Tibial nerve (tissue), 4 donors: ENCODE measurements around the gene FBXO42. TPM values are rescaled to one million over a fixed set of nuclear protein-coding genes. Genes with fewer than 3 reads are reported as not detected.

Experiments used
- DNase-seq, 2 donors: peaks; one replicate each; pipeline ENCODE4 v3.0.0-alpha.2; 2019; ENCODE audit warnings: low spot score in 2 of 2
- H3K27ac ChIP-seq, 4 donors: fragments of 200-600 bp; sonication (generic) in 3 of 4; one replicate each; pipeline ENCODE4 v1.5.1; 2017 to 2019; ENCODE audit warnings: mild to moderate bottlenecking in 1 of 4
- H3K27me3 ChIP-seq, 2 donors: fragments of 200-600 bp; sonication (generic) in 1 of 2; one replicate each; pipeline versions ENCODE4 v1.5.1 to v1.6.0; 2017 to 2019
- H3K36me3 ChIP-seq, 3 donors: fragments of 200-600 bp; sonication (generic); one replicate each; pipeline ENCODE4 v1.5.1; 2018 to 2019
- H3K4me1 ChIP-seq, 4 donors: fragments of 200-600 bp; sonication (generic) in 3 of 4; one replicate each; pipeline ENCODE4 v1.5.1; 2017 to 2019
- H3K4me3 ChIP-seq, 4 donors: fragments of 200-600 bp; sonication (generic) in 3 of 4; one replicate each; pipeline ENCODE4 v1.5.1; 2017 to 2019; ENCODE audit warnings: mild to moderate bottlenecking in 1 of 4, moderate library complexity in 1 of 4
- H3K9me3 ChIP-seq, 4 donors: fragments of 200-600 bp; sonication (generic) in 3 of 4; one replicate each; pipeline ENCODE4 v1.5.1; 2017 to 2019
- EP300 ChIP-seq, 2 donors: sonication (generic); formaldehyde crosslinking; IDR thresholded peaks; one replicate each; pipeline ENCODE4 v1.6.1; 2017; ENCODE audit warnings: antibody characterized with exemption in 2 of 2, mild to moderate bottlenecking in 1 of 2
- POLR2A ChIP-seq, 2 donors: fragments of 450-650 bp; IDR thresholded peaks; one replicate each; pipeline ENCODE4 v1.6.1; 2017; ENCODE audit warnings: antibody characterized with exemption in 2 of 2, mild to moderate bottlenecking in 2 of 2, moderate library complexity in 2 of 2
- WGBS, 2 donors: methylation state at CpG; one replicate each; pipeline ENCODE4 v1.1.5; 2018; 5-methylcytosine and 5-hydroxymethylcytosine counted together
- total RNA-seq, 4 donors: library from RNA; depleted of rRNA; stranded (reverse); fragments of >200 nt; gene quantifications; one replicate each; pipeline ENCODE4 v1.1.0, GENCODE V29; 2016
- TF ChIP-seq, protein P1 (sequence below), 5 experiments: fragments of 200-600 bp in 3 of 5; fragments of 450-650 bp in 2 of 5; sonication (generic) in 3 of 5; IDR thresholded peaks; one replicate each; pipeline ENCODE4 v1.5.1; 2016 to 2019; ENCODE audit warnings: antibody characterized with exemption in 5 of 5, mild to moderate bottlenecking in 3 of 5, moderate library complexity in 2 of 5

The FBXO42 gene
- total RNA-seq, result 10 to 100 TPM; 39.8 to 69.4 (median 54.4) TPM

DNA sequence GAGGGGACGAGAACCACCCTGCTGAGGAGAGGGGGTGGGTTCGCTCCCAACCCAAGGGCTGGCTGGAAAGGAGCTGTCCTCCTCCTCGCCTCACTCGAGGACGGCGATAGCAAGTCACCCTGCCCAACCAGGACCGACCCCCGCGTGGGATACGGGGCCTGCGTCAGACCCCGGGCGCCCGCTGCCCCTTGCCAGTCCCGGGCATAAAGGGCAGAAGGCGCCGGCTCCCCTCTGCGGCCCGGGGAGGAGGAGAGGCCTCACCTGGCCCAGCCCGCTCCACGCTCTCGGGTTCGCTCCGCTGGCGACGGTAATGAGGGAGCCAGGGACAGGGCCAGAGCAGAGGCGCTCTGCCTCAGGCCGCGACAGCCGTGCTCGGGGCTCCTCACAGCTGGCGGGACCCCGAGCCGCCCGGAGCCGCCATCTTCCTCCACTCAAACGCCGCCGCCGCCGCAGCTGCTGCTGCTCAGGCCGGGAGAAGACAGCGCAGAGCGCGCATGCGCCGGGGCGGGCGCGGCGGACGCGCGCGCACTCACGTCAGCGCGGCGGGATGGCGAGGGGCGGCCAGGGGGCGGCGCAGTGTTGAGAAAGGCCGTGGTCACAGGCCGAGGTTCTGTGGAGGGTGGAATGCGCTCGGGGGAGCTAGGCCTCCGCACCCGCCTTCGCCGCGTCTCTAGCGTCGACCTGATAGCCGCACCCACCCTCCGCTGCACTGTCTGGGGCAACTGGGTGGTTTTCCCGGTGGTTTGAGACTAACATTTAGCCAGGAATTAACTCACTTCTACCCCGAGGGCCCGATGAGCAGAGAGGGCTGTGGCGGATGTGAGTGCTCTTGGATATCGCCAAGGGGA is at the start of gene FBXO42:
Gene FBXO42, minus strand, starts transcription at position 487 of the 848 bp plus-strand sequence. CDS start 37,062 bp downstream, outside the sequence.
- TF ChIP-seq, protein P1, sequence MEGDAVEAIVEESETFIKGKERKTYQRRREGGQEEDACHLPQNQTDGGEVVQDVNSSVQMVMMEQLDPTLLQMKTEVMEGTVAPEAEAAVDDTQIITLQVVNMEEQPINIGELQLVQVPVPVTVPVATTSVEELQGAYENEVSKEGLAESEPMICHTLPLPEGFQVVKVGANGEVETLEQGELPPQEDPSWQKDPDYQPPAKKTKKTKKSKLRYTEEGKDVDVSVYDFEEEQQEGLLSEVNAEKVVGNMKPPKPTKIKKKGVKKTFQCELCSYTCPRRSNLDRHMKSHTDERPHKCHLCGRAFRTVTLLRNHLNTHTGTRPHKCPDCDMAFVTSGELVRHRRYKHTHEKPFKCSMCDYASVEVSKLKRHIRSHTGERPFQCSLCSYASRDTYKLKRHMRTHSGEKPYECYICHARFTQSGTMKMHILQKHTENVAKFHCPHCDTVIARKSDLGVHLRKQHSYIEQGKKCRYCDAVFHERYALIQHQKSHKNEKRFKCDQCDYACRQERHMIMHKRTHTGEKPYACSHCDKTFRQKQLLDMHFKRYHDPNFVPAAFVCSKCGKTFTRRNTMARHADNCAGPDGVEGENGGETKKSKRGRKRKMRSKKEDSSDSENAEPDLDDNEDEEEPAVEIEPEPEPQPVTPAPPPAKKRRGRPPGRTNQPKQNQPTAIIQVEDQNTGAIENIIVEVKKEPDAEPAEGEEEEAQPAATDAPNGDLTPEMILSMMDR (IDR thresholded peaks at IDR 0.05), result peak; percentile 30 to 77 (median 54)
- TF ChIP-seq EP300 (IDR thresholded peaks at IDR 0.05) (peak in 1 of 2 donors; percentile 91), POLR2A (IDR thresholded peaks at IDR 0.05) (peak; percentile 84 to 95)
- Histone ChIP-seq H3K4me3 (peak within 1 kb of the TSS; percentile 73 to 99 (median 94)), H3K27ac (peak within 1 kb of the TSS; percentile 72 to 99 (median 94)), H3K36me3 (no peaks in the 10 kb centered on the region), H3K9me3 (no peaks in the 10 kb centered on the region), H3K27me3 (no peaks in the 10 kb centered on the region), H3K4me1 (peaks cover 0 to 40% (median 20%) of the 10 kb centered on the region in 4 donors)
- peak; percentile 80 to 82 for DNase-seq
- WGBS, 2 donors, result 0 to 1% methylated on average over 19 to 22 of the region's 81 CpGs

DNA sequence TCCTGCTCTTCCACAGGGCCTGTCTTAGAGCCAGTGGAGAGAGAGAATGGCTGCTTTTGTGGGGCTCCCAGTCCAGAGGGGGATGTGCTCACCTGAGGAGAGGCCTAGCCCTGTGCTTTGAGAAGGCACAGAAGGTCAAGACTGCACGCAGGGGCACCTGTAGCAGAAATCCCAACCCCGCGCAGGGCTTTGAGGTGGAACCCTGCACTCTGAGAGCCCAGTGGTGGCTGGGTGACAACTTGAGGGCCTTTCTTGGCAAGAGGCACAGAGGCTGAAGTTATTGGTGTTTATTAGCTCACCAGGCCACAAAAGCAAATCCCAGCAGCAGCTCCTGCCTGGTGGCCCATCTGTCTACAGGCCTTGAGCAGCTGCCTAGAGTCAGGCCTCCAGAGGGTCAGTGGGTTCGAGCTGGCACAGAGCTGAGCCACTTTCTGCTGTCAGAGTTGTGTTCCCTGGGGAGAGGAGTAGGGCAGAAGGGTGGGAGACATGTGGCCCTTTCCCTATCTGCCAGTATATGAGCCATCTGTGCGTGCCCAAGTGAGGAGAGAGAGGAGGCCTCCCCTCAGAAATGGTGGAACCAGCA is 46.2 kb upstream of the FBXO42 start:
- H3K27me3 ChIP-seq, result no peaks in the 10 kb centered on the region
- no peaks in the 10 kb centered on the region for H3K9me3 ChIP-seq
- H3K4me1 ChIP-seq, result peaks cover 0 to 25% (median 3%) of the 10 kb centered on the region in 4 donors
- no peak overlapping the region for H3K4me3 ChIP-seq
- no peak overlapping the region for H3K27ac ChIP-seq
- WGBS, 2 donors, result 76 to 86% methylated on average over 2 to 4 of the region's 5 CpGs
- no peak for DNase-seq
- TF ChIP-seq EP300 (IDR thresholded peaks at IDR 0.05) (no peak), POLR2A (IDR thresholded peaks at IDR 0.05) (no peak)
- TF ChIP-seq, protein P1 (IDR thresholded peaks at IDR 0.05), result no peak
- peaks cover 0 to 75% (median 16%) of the 10 kb centered on the region in 3 donors for H3K36me3 ChIP-seq

DNA sequence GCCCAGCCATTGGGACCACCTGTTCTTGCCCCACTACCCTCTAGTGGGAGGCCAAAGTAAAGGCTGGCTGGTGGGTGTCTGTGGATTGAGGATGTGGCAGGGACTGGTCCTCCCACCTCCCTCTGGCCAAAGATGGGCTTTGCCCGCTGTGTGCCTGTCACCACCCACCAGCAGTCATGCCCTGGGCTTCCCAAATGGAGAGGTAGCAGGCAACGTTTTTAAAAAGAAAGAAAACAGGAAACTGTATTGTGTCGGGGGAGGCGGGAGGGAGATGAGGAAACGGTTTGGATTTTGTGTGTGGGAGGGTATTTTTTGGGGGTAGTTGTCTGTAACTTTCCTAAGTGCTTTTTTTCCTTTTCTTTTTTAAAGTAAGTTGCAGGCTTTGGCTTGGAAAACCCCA is 44.8 kb upstream of the FBXO42 start:
- H3K27ac ChIP-seq, result no peak overlapping the region
- no peaks in the 10 kb centered on the region for H3K27me3 ChIP-seq
- H3K4me1 ChIP-seq, result peaks cover 0 to 38% (median 10%) of the 10 kb centered on the region in 4 donors
- H3K4me3 ChIP-seq, result no peak overlapping the region
- WGBS, 2 donors, result 42 to 45% methylated on average over 5 of the region's 5 CpGs
- H3K9me3 ChIP-seq, result no peaks in the 10 kb centered on the region
- H3K36me3 ChIP-seq, result peaks cover 0 to 80% (median 16%) of the 10 kb centered on the region in 3 donors
- no peak for DNase-seq
- TF ChIP-seq POLR2A (IDR thresholded peaks at IDR 0.05) (no peak), EP300 (IDR thresholded peaks at IDR 0.05) (no peak)
- TF ChIP-seq, protein P1 (IDR thresholded peaks at IDR 0.05), result no peak

DNA sequence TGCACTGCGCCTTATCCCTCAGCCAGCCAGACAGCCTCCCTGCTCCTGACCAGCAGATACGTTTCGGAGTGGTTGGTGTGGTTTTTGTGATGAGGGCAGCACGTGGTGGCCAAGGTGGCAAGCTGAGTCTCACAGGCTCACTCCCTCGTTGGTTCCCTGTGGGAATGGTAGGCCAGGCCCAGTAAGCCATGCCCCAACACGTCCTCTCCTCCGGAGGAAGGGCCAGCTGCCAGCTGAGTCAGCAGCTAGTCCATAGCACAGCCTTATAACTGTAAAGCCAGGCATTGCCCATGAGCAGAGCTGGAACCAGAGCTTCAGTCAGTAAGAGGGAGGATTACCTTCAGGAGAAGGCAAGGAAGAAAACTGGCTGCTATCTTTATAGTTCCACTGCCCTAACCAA is 44.3 kb upstream of the FBXO42 start:
- Histone ChIP-seq H3K27ac (no peak overlapping the region), H3K27me3 (no peaks in the 10 kb centered on the region), H3K9me3 (no peaks in the 10 kb centered on the region), H3K4me1 (peaks cover 0 to 43% (median 13%) of the 10 kb centered on the region in 4 donors), H3K4me3 (no peak overlapping the region), H3K36me3 (peaks cover 0 to 80% (median 16%) of the 10 kb centered on the region in 3 donors)
- DNase-seq, result no peak
- TF ChIP-seq, protein P1 (IDR thresholded peaks at IDR 0.05), result no peak
- TF ChIP-seq EP300 (IDR thresholded peaks at IDR 0.05) (no peak), POLR2A (IDR thresholded peaks at IDR 0.05) (no peak)
- WGBS, 2 donors, result 55 to 56% methylated on average over 7 of the region's 7 CpGs

DNA sequence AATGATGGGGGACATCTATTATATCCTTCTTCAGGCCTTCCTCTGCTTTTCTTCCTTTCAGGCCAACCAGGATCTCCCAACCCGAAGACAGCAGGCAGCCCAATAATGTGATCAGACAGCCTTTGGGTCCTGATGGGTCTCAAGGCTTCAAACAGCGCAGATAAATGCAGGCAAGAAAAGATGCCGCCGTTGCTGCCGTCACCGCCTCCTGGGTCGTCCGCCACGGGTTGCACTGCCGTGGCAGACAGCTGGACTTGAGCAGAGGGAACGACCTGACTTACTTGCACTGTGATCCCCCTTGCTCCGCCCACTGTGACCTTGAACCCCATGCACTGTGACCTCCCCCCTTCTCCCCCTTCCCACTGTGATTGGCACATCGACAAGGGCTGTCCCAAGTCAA is 42.7 kb upstream of the FBXO42 start:
- no peak overlapping the region for H3K27ac ChIP-seq
- WGBS, 2 donors, result 74 to 84% methylated on average over 13 of the region's 13 CpGs
- peaks cover 0 to 68% (median 16%) of the 10 kb centered on the region in 3 donors for H3K36me3 ChIP-seq
- no peak for DNase-seq
- H3K27me3 ChIP-seq, result no peaks in the 10 kb centered on the region
- no peak overlapping the region for H3K4me3 ChIP-seq
- TF ChIP-seq POLR2A (IDR thresholded peaks at IDR 0.05) (no peak), EP300 (IDR thresholded peaks at IDR 0.05) (no peak)
- TF ChIP-seq, protein P1 (IDR thresholded peaks at IDR 0.05), result no peak
- peaks cover 0 to 58% (median 16%) of the 10 kb centered on the region in 4 donors for H3K4me1 ChIP-seq
- no peaks in the 10 kb centered on the region for H3K9me3 ChIP-seq
